ENCODE results near the gene SULT1C2. TPM values are rescaled to one million over a fixed set of nuclear protein-coding genes. Genes with fewer than 3 reads are reported as not detected.

The SULT1C2 gene
- total RNA-seq, 1 experiment from 2014 or later: 3.0 TPM

DNA sequence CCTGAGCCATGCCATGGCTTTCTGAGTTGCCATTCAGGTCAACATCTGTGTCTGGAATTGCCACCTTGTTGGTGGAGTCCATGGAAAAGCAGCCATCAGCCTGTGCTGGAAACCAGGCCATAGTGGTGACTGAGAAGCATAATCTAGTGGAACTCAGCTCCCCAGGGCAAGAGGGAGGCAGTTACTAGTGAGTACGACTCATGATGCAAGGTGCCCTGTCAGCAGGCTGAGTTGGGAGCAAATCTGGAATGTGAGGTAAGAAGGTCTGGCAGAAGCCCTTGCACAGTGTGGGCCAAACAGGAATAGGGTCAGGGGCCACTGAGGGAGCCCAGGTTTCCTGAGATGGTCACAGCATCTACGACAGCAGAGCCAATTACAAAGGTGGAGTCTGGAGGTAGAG lies 37.1 kb downstream of the SULT1C2 start:
- TF ChIP-seq, protein P1, sequence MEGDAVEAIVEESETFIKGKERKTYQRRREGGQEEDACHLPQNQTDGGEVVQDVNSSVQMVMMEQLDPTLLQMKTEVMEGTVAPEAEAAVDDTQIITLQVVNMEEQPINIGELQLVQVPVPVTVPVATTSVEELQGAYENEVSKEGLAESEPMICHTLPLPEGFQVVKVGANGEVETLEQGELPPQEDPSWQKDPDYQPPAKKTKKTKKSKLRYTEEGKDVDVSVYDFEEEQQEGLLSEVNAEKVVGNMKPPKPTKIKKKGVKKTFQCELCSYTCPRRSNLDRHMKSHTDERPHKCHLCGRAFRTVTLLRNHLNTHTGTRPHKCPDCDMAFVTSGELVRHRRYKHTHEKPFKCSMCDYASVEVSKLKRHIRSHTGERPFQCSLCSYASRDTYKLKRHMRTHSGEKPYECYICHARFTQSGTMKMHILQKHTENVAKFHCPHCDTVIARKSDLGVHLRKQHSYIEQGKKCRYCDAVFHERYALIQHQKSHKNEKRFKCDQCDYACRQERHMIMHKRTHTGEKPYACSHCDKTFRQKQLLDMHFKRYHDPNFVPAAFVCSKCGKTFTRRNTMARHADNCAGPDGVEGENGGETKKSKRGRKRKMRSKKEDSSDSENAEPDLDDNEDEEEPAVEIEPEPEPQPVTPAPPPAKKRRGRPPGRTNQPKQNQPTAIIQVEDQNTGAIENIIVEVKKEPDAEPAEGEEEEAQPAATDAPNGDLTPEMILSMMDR (conservative IDR thresholded peaks at IDR 0.05): no peak
- TF ChIP-seq EZH2 (IDR thresholded peaks at IDR 0.05; ENCODE audit: low read depth): no peak
- ChIA-PET CTCF (no interaction called here), POLR2A (ENCODE audit: unreplicated experiment) (no interaction called here)
- intact Hi-C loops (cut with micrococcal nuclease; ENCODE audit: unreplicated experiment): no loop called here
- H4K20me1 ChIP-seq (ENCODE audit: insufficient read depth): no peaks in the 10 kb centered on the region
- no TSS peak for BruUV-seq (replicated peaks)
- H3K4me2 ChIP-seq: no peak overlapping the region
- no peak overlapping the region for H2AFZ ChIP-seq
- no peaks in the 10 kb centered on the region for H3F3A ChIP-seq (ENCODE audit: insufficient read depth, low read depth)
- H3K79me2 ChIP-seq (ENCODE audit: low read depth): no peaks in the 10 kb centered on the region
- H3K4me1 ChIP-seq (replicated peaks; ENCODE audit: insufficient read depth): no peaks in the 10 kb centered on the region
- no peak for DNase-seq
- no peaks in the 10 kb centered on the region for H3K9me2 ChIP-seq (ENCODE audit: insufficient read depth)
- no peaks in the 10 kb centered on the region for H3K27me3 ChIP-seq (ENCODE audit: insufficient read depth, low read depth)
- no peaks in the 10 kb centered on the region for H3K36me3 ChIP-seq (ENCODE audit: low read depth)
- H3K4me3 ChIP-seq: no peak overlapping the region
- no peak overlapping the region for H3K27ac ChIP-seq
- no peaks in the 10 kb centered on the region for H3K9me3 ChIP-seq (ENCODE audit: insufficient read depth, low read depth)

DNA sequence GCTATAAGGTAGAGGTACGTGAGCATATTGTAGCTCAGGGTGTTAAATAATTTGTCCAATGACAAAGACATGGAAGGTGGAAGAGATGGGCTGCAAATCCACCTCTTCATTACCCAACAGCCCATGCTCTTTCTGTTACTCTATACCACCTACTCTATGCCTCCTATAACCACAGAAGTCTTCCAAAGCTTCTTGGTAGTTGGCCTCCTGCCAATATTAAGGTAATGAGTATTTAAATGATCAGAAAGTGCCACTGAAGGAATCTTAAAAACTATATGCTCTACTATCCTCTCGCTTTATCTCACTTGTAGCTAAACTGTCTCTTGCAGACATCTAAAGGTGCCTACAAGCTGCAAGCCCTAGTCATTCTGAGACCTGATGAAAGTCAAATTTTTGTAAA lies 41.1 kb downstream of the SULT1C2 start:
- no TSS peak for BruUV-seq (replicated peaks)
- H3K36me3 ChIP-seq (ENCODE audit: low read depth): no peaks in the 10 kb centered on the region
- no peaks in the 10 kb centered on the region for H3K9me2 ChIP-seq (ENCODE audit: insufficient read depth)
- ChIA-PET CTCF (no interaction called here), POLR2A (ENCODE audit: unreplicated experiment) (no interaction called here)
- H3K4me1 ChIP-seq (replicated peaks; ENCODE audit: insufficient read depth): no peaks in the 10 kb centered on the region
- intact Hi-C loops (cut with micrococcal nuclease; ENCODE audit: unreplicated experiment): no loop called here
- no peak for DNase-seq
- no peaks in the 10 kb centered on the region for H4K20me1 ChIP-seq (ENCODE audit: insufficient read depth)
- no peak overlapping the region for H3K4me2 ChIP-seq
- H2AFZ ChIP-seq: no peak overlapping the region
- no peaks in the 10 kb centered on the region for H3K27me3 ChIP-seq (ENCODE audit: insufficient read depth, low read depth)
- no peaks in the 10 kb centered on the region for H3K9me3 ChIP-seq (ENCODE audit: insufficient read depth, low read depth)
- TF ChIP-seq EZH2 (IDR thresholded peaks at IDR 0.05; ENCODE audit: low read depth): no peak
- TF ChIP-seq, protein P1 (conservative IDR thresholded peaks at IDR 0.05): no peak
- no peak overlapping the region for H3K4me3 ChIP-seq
- H3K79me2 ChIP-seq (ENCODE audit: low read depth): no peaks in the 10 kb centered on the region
- no peaks in the 10 kb centered on the region for H3F3A ChIP-seq (ENCODE audit: insufficient read depth, low read depth)
- no peak overlapping the region for H3K27ac ChIP-seq

DNA sequence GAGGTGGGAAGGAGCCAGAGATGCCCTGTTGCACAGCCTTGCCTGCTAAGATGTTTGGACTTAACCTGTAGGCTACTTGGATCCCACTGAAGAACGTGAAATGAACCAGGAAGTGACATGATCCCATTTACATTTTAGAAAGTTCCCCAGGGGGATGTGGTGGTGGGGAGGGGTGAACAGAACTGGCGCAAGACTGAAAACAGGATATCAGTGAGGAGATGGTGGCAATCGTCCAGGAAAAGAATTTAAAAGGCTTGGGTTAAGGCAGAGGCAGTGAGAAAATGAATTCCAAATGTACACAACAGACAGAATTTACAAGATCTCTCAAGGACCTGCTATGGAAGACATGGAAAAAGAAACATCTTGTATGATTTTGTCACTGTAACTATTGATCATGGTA lies 42.3 kb downstream of the SULT1C2 start:
- intact Hi-C loops (cut with micrococcal nuclease; ENCODE audit: unreplicated experiment): no loop called here
- H3K4me1 ChIP-seq (replicated peaks; ENCODE audit: insufficient read depth): no peaks in the 10 kb centered on the region
- H3K9me2 ChIP-seq (ENCODE audit: insufficient read depth): no peaks in the 10 kb centered on the region
- no peaks in the 10 kb centered on the region for H3K36me3 ChIP-seq (ENCODE audit: low read depth)
- TF ChIP-seq, protein P1 (conservative IDR thresholded peaks at IDR 0.05): no peak
- no peak for TF ChIP-seq EZH2 (IDR thresholded peaks at IDR 0.05; ENCODE audit: low read depth)
- H3K27ac ChIP-seq: no peak overlapping the region
- H3F3A ChIP-seq (ENCODE audit: insufficient read depth, low read depth): no peaks in the 10 kb centered on the region
- no peaks in the 10 kb centered on the region for H3K27me3 ChIP-seq (ENCODE audit: insufficient read depth, low read depth)
- ChIA-PET CTCF (no interaction called here), POLR2A (ENCODE audit: unreplicated experiment) (no interaction called here)
- H4K20me1 ChIP-seq (ENCODE audit: insufficient read depth): no peaks in the 10 kb centered on the region
- H3K9me3 ChIP-seq (ENCODE audit: insufficient read depth, low read depth): no peaks in the 10 kb centered on the region
- H3K4me3 ChIP-seq: no peak overlapping the region
- H2AFZ ChIP-seq: no peak overlapping the region
- no TSS peak for BruUV-seq (replicated peaks)
- H3K79me2 ChIP-seq (ENCODE audit: low read depth): no peaks in the 10 kb centered on the region
- DNase-seq: no peak
- H3K4me2 ChIP-seq: no peak overlapping the region

All from PC-9 (cell line).